NK-92 (cell line): ENCODE measurements around the gene MAFG.

ENCODE experiments used
- DNase-seq: peaks from one replicate; lab custom pipeline; 2025; ENCODE audit not compliant: unreplicated experiment; lab: John Stamatoyannopoulos, UW

MAFG gene

DNA sequence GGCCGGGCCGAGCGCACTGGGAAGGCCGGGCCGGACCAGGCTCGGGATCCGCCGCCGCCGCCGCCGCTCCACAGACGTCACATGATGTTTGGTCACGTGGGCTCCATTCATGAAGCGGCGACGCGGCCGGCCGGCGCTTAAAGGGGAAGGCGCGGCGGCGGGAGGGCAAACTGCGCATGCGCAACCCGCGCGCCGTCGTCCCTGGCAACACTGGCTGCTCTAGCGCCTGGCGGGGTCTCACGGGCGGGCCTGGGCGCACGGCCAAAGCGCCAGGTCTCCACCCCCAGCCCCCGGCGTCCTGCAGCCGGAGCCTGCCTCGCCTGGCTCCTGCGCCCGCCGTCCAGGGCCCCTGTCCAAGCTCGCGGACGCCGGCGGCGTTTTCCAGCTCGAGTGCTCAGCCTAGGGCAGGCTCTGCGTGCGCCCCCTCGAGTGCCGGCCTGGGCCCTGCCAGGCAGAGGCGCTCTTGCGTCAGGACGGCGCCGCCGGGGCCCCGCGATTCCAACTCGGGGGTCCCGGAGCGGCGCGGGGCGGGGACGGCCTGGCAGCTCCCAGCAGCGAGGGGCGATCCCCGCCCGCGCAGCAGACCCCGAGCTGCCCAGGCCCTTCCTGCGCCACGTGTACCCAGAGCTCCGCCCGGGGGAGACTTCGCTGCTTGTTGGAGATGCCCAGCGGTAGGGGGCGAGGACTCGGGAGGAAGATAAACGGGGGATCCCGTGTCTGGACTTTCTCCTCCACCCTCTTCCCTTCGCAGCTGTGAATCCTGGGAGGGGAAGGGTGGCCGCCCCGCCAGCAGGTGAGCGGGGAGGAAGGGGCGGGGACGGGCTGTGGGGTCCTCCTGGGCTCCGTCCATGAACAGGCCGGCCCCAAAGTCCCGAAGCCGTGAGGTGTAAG, at the start of gene MAFG:
TSS of gene MAFG (minus strand) at position 83 of the 891 bp plus-strand sequence. CDS start 4,550 bp downstream, outside the sequence.
- peak; percentile 26 for DNase-seq

DNA sequence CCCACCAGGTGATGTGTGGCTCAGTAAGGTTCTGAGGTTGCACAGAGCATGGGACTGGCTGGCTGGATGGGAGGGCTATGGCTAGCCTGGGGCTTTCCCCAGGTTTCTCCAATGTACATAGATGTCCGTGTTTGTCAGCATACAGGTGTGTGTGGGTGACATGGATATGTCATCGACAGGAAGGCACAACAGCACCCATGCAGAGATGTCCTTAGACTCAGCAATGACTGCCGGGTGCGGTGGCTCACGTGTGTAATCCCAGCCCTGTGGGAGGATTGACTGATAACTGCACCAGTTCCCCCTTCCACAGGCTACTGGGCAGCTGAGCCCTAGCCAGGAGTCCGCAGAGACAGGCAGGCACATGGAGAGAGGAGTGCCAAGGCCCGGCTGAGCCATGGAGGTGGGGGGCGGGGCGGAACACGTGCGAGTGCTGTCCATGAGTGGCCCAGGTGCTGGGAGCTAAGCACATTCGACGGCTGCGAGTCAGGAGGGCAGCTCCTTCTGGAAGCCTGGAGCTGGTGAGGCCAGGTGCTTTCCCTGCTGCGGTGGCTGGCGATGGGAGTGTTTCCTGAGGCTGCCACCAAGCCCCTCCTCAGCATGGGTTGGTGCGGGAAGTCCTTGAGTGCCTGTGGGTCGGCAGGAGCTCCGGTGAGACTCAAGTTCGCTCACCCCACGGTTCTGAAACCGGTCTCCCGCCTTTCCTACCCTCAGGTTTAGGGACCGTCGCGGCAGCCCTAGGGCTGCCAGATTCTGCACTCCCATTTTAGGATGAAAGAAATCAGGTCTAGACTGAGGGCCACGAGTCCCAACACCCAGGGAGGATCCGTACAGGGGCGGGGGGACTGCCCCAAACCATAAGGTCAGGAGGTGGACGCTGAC, 49.0 kb upstream of the MAFG start:
- no peak for DNase-seq

- no peak for DNase-seq
Measured at GRCh38 chr17:81973432-81973831, 45.9 kb upstream of the MAFG start.

GRCh38 chr17:81968850-81969812, 41.6 kb upstream of the MAFG start:
- no peak for DNase-seq

DNA sequence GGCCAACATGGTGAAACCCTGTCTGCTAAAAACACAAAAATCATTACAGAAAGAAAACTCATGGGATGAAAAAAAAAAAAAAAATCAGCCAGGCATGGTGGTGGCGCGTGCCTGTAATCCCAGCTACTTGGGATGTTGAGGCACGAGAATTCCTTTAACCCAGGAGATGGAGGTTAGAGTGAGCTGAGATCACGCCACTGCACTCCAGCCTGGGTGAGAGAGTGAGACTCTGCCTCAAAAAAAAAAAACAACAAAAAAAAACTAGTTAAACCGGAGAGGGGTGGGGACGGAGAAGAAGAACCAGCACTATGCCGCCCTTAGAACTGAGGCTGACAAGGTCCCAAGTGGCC, 40.8 kb upstream of the MAFG start:
- DNase-seq, result no peak

- no peak for DNase-seq
Measured at GRCh38 chr17:81967533-81968395, 40.2 kb upstream of the MAFG start.

DNA sequence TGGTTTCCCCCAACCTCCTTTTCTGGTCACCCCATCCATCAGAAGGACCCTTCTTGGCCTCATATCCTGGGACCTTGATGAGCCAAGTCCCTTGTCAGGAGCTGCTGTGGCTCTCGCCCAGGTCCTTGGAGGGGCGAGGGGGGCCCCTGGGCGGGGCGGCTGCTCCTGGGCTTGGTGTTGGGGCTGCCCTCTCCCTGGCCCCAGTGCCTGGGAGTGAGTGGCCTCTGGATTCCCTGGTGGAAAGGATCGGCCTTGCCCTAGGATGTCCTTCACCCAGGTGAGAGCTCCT, 39.7 kb upstream of the MAFG start:
- no peak for DNase-seq

DNA sequence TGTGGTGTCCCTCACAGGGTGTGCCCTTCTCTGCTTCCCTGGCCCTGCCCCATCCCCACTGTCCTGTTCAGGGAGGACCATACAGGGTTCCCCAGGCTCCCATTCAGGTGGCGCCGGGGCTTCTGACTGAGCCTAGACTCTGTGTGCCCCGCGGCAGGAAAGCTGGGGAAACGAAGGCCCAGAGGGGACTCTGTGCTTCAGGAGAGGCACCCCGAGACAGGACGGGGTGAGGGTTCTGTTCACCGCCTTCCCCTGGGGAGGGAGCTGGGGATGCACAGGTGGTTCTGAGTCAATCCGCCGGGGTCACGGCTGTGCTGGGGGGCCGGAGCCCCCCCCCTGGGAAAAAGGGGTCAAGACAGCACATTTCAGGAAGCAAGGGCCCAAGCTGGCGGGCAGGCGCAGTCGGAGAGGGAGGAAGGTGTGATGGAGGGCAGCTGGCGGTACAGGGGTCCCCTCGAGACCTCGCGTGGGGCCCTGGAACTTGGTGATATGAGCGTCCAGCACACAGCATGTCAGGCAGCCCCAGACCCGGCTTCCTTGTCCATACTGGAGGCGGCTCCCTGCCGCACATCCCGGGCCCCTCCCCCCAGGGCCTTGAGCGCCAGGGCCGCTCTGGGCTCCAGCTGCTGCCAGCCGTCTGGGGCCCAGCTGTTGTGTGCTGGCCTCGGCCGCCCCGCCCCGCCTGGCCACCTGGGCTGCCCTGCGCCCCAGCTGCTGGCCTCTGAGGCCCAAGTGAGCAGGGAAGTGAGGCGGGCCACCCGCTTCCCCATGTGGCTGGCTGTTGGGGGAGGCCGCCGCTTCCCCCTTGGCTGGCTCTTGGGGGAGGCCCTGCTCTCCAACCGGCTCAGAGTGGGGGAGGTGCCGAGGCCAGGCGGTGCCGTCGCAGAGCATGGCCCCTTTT, 39.1 kb upstream of the MAFG start:
- no peak for DNase-seq

DNA sequence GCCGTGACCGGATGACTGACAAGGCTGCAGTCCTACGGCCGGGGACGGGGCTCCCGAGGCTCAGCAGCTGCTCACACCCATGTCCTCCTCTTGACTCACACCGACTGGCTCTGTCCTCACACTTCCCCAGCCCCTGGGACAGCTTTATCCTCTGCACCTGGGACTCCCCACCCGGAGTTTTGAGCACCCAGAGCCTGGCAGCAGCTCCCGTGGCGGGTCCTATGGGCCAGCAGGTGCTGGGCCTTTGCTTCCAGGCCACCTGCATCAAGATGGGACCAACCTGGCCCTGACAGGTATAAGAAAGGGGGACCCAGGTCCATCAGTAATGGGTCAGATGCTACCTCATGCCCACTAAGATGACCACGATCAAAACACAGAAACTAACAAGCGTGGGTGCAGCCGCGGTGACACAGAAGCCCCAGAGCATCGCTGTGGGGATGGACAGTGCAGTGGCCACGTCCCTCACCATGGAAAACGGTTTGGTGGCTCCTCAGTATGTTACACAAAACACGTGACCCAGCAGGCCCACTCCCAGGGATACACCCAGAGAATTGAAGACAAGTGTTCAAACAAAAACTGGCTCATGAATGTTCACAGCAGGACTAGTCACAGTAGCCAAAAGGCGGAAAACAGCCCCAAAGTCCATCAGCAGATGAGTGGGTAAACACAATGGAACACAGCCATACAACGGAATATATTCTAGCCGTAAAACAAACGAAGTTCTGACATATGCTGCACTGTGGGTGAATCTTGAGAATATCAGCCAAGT, 36.7 kb upstream of the MAFG start:
- no peak for DNase-seq

GRCh38 chr17:81962499-81963441, 35.2 kb upstream of the MAFG start:
- no peak for DNase-seq

DNA sequence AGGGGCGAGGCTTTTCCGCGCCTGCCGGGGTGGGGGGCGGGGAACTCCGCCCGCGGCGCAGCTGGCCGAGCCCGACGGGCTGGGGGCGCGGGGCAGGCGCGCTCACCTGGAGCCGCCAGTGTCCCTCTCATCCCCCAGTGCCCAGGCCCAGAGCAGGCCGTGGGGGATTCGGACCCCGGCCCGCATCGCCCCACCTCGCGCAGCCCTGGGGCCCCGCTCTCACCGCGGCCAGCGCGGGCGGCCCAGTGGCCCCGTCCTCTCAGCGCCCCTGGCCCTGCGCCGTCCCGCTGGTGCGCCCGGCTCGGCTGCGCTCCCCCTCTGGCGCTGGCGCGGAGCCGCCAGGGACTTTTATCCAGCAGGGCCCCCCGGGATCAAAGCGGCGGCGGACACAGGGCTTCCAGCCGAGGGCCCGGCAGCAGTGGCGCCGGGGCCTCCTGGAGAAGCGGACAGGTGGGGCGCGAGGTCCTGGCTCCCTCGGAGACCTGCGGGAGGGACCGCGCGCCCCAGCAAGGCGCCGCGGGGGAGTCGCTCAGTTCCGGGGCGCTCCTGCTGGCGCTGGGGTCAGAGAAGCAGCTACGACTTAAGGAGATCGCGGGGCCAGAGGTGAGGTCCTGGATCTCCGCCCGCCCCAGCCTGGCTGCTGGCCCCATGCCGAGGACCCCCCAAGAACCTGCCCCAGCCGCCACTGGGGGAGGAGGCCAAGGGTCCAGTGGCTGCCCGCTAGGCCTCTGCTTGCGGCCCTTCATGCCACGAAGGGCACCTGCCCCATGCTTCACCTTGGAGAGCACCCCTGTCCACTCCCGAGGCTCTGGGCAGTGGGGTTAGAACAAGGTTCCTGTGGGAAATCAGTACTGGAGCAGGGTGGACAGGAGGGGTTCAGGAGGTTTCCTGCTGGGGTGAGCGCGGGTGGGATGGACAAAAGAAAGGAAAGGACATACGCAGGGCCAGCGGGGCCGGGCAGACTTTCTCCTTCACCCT, 34.3 kb upstream of the MAFG start:
- no peak for DNase-seq

DNA sequence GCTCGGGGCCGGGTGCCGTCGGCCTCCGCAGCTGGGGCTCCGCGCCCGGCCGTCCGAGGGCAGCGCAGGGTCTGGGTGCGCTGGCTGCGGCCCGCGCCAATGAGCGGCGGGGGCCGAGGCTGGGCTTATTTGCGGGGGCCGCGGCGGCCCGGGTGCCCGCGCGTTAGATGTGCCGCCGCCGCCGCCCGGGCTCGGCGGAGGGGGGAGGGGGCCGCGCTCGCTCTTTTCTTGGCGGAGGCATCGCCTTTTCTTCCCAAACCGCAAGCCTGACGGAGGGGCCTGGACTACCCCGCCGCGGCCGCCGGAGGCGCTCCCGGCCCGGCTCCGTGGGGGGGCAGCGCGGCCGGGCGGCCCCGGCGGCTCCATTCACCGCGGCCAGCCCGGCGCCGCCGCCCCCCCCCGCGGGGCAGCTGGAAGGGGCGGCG, 33.6 kb upstream of the MAFG start, which contains the start of gene NOTUM:
TSS of gene NOTUM (minus strand) at position 101 of the 425 bp plus-strand sequence. CDS start 278 bp downstream, outside the sequence.
- no peak for DNase-seq

DNA sequence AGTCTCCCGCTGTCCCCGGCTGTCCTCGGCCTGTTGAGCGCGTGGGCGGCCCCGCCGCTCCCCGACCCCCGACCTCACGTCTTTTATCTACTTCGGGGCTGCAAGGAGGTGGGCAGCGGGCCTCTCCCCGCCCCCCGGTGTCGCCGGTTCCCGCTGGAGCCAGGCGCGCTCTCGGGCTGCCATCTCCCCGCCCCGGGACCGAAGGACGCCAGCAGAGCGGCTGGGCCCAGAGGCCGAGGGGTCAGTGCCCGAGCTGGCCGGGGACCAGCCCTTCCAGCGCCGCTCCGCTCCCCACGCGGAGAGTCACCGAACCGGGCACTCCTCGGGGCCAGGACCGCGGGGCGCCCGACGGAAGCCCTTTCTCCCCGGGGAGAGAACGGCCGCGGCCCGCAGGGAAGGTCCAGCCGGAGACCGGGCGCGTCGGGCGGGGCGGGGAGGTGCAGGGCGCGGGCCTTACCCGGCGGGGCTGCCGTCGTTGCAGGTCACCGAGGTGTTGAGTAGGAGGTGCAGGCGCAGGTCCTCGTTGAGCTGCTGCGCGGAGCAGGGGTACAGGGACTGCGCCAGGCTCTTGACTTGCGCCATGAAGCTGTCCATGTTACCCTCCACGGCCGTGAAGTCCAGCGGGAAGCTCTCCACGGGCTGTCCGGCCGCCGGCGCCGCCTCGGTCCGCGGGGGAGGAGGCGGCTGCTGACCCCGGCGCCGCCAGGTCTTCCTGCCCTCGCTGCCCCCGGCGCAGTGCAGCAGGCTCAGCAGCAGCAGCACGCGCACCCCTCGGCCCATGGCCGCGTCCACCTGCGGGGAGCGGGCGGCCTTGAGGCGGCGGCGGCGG, 32.8 kb upstream of the MAFG start:
- DNase-seq, result no peak

DNA sequence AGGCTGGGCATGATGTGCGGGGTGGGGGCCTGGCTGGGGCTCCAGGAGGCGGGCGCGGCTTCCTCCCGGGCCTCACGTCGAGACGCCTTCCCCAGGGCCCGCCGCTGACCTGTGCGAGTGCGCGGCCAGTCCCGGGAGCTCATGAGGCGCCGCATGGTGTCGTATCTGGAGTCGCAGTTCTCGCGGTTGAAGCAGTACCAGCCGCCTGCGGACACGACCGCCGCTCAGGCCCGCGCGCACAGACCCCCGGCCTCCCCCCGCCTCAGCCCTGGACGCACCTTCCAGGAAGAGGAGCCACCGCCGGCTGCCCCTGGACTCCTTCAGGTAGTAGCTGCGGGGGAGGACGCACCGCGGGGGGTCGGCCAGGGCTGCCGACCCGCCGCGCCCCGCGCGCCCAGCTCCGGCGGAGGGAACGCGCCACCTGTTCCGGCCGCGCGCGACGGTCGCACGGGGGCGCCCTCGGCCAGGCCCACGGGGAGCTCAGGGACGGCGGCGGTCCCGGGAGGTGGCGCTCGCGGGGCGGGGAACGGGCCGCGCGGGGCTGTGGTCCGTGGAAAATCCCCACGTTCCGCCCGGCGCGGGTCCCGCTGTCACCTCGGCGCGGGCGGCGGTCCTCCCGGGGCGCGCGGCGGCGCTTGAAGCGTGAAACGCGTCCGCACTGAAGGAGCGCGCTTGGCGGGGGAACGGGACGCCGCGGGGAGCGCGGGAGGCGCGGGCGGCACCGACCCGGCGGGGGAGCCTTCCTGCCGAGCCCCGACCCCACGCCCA, 32.0 kb upstream of the MAFG start:
- DNase-seq, result no peak
